ENCODE results near the gene BASP1.
A peak's percentile ranks its signal among the peaks of the same experiment; 100 is the strongest.

Gene BASP1

GRCh38 chr5:17214893-17215292 is 2.5 kb upstream of the BASP1 start:
- in situ Hi-C loops (cut with MboI; ENCODE audit: low pct_unique_long_range_greater_than_20kb, low sequenced_read_pairs, unreplicated experiment) = loop anchor here (10.0 kb wide), 2 partner anchors 60 to 1090 kb away; no protein-coding TSS in a partner anchor

GRCh38 chr5:17215361-17215760 is 2.1 kb upstream of the BASP1 start:
- in situ Hi-C loops (cut with MboI; ENCODE audit: low pct_unique_long_range_greater_than_20kb, low sequenced_read_pairs, unreplicated experiment) = loop anchor here (10.0 kb wide), 2 partner anchors 59 to 1089 kb away; no protein-coding TSS in a partner anchor
- TF ChIP-seq CTCF (IDR thresholded peaks at IDR 0.05; ENCODE audit: extremely low read depth, insufficient read depth, missing control alignments) = no peak
- DNase-seq (ENCODE audit: low spot score) = no peak

More at GRCh38 chr5:17214893-17215292, 2.5 kb upstream of the BASP1 start:
- no peak for TF ChIP-seq CTCF (IDR thresholded peaks at IDR 0.05; ENCODE audit: extremely low read depth, insufficient read depth, missing control alignments)
- no peak for DNase-seq (ENCODE audit: low spot score)

GRCh38 chr5:17216176-17216973 is 1.1 kb upstream of the BASP1 start:
- in situ Hi-C loops (cut with MboI; ENCODE audit: low pct_unique_long_range_greater_than_20kb, low sequenced_read_pairs, unreplicated experiment) = loop anchor here (10.0 kb wide), 2 partner anchors 58 to 1088 kb away; no protein-coding TSS in a partner anchor
- peak; percentile 87 for TF ChIP-seq CTCF (IDR thresholded peaks at IDR 0.05; ENCODE audit: extremely low read depth, insufficient read depth, missing control alignments)
- peak; percentile 75 for DNase-seq (ENCODE audit: low spot score)

GRCh38 chr5:17216974-17217492 is 398 bp upstream of the BASP1 start:
- no peak for TF ChIP-seq CTCF (IDR thresholded peaks at IDR 0.05; ENCODE audit: extremely low read depth, insufficient read depth, missing control alignments)
- in situ Hi-C loops (cut with MboI; ENCODE audit: low pct_unique_long_range_greater_than_20kb, low sequenced_read_pairs, unreplicated experiment) = loop anchor here (10.0 kb wide), 2 partner anchors 58 to 1088 kb away; no protein-coding TSS in a partner anchor
- no peak for DNase-seq (ENCODE audit: low spot score)

GRCh38 chr5:17218353-17219005 is 1.0 kb downstream of the BASP1 start:
- TF ChIP-seq CTCF (IDR thresholded peaks at IDR 0.05; ENCODE audit: extremely low read depth, insufficient read depth, missing control alignments) = no peak
- in situ Hi-C loops (cut with MboI; ENCODE audit: low pct_unique_long_range_greater_than_20kb, low sequenced_read_pairs, unreplicated experiment) = loop anchor here (10.0 kb wide), 2 partner anchors 56 to 1086 kb away; no protein-coding TSS in a partner anchor
- peak; percentile 40 for DNase-seq (ENCODE audit: low spot score)

GRCh38 chr5:17219006-17219422 is 1.6 kb downstream of the BASP1 start:
- peak; percentile 41 for DNase-seq (ENCODE audit: low spot score)
- no peak for TF ChIP-seq CTCF (IDR thresholded peaks at IDR 0.05; ENCODE audit: extremely low read depth, insufficient read depth, missing control alignments)
- in situ Hi-C loops (cut with MboI; ENCODE audit: low pct_unique_long_range_greater_than_20kb, low sequenced_read_pairs, unreplicated experiment) = loop anchor here (10.0 kb wide), 2 partner anchors 56 to 1086 kb away; no protein-coding TSS in a partner anchor
